ENCODE measurements around the gene CHST8. TPM values are rescaled to one million over a fixed set of nuclear protein-coding genes. Genes with fewer than 3 reads are reported as not detected.

CHST8 gene
- total RNA-seq, 1 experiment from 2014 or later, result not detected

GRCh38 chr19:33622505-33622808, 704 bp downstream of the CHST8 start:
- H3K4me3 ChIP-seq, result no peak overlapping the region

GRCh38 chr19:33622809-33623511, 1.2 kb downstream of the CHST8 start:
- no TSS peak for BruUV-seq (replicated peaks)
- CTCF ChIA-PET, result no interaction called here
- Histone ChIP-seq H3K36me3 (ENCODE audit: low read depth) (no peaks in the 10 kb centered on the region), H3K79me2 (ENCODE audit: low read depth) (no peaks in the 10 kb centered on the region), H3K9me2 (ENCODE audit: insufficient read depth) (no peaks in the 10 kb centered on the region), H3K9me3 (ENCODE audit: insufficient read depth, low read depth) (no peaks in the 10 kb centered on the region), H4K20me1 (ENCODE audit: insufficient read depth) (no peaks in the 10 kb centered on the region), H3F3A (ENCODE audit: insufficient read depth, low read depth) (no peaks in the 10 kb centered on the region), H3K4me3 (no peak overlapping the region), H2AFZ (no peak overlapping the region), H3K4me1 (replicated peaks; ENCODE audit: insufficient read depth) (no peaks in the 10 kb centered on the region), H3K27me3 (ENCODE audit: insufficient read depth, low read depth) (peaks cover 70% of the 10 kb centered on the region), H3K4me2 (no peak overlapping the region), H3K27ac (no peak overlapping the region)
- intact Hi-C loops (cut with micrococcal nuclease; ENCODE audit: unreplicated experiment), result no loop called here
- no peak for TF ChIP-seq CTCF (conservative IDR thresholded peaks at IDR 0.05)
- TF ChIP-seq EZH2 (IDR thresholded peaks at IDR 0.05; ENCODE audit: low read depth), result no peak
- no peak for DNase-seq
- POLR2A ChIA-PET (ENCODE audit: unreplicated experiment), result no interaction called here

More at GRCh38 chr19:33622505-33622808, 704 bp downstream of the CHST8 start:
- peaks cover 70% of the 10 kb centered on the region for H3K27me3 ChIP-seq (ENCODE audit: insufficient read depth, low read depth)
- H3K9me3 ChIP-seq (ENCODE audit: insufficient read depth, low read depth), result no peaks in the 10 kb centered on the region
- H4K20me1 ChIP-seq (ENCODE audit: insufficient read depth), result no peaks in the 10 kb centered on the region
- TF ChIP-seq CTCF (conservative IDR thresholded peaks at IDR 0.05) (no peak), EZH2 (IDR thresholded peaks at IDR 0.05; ENCODE audit: low read depth) (no peak)
- no TSS peak for BruUV-seq (replicated peaks)
- H3K36me3 ChIP-seq (ENCODE audit: low read depth), result no peaks in the 10 kb centered on the region
- no peaks in the 10 kb centered on the region for H3K4me1 ChIP-seq (replicated peaks; ENCODE audit: insufficient read depth)
- H3K9me2 ChIP-seq (ENCODE audit: insufficient read depth), result no peaks in the 10 kb centered on the region
- H2AFZ ChIP-seq, result no peak overlapping the region
- H3F3A ChIP-seq (ENCODE audit: insufficient read depth, low read depth), result no peaks in the 10 kb centered on the region
- no peak overlapping the region for H3K4me2 ChIP-seq
- H3K27ac ChIP-seq, result no peak overlapping the region
- CTCF ChIA-PET, result no interaction called here
- intact Hi-C loops (cut with micrococcal nuclease; ENCODE audit: unreplicated experiment), result no loop called here
- H3K79me2 ChIP-seq (ENCODE audit: low read depth), result no peaks in the 10 kb centered on the region
- POLR2A ChIA-PET (ENCODE audit: unreplicated experiment), result no interaction called here
- DNase-seq, result no peak

- CTCF ChIA-PET, result interaction anchor here (0.7 kb wide), 1 partner anchor 465 kb away, joined by 3 read pairs; no protein-coding TSS in a partner anchor
- H3K27me3 ChIP-seq (ENCODE audit: insufficient read depth, low read depth), result peaks cover 71% of the 10 kb centered on the region
- intact Hi-C loops (cut with micrococcal nuclease; ENCODE audit: unreplicated experiment), result no loop called here
- no peak overlapping the region for H3K4me3 ChIP-seq
- BruUV-seq (replicated peaks), result no TSS peak
- no peaks in the 10 kb centered on the region for H3K9me2 ChIP-seq (ENCODE audit: insufficient read depth)
- H3K79me2 ChIP-seq (ENCODE audit: low read depth), result no peaks in the 10 kb centered on the region
- H2AFZ ChIP-seq, result no peak overlapping the region
- no peaks in the 10 kb centered on the region for H3F3A ChIP-seq (ENCODE audit: insufficient read depth, low read depth)
- H4K20me1 ChIP-seq (ENCODE audit: insufficient read depth), result no peaks in the 10 kb centered on the region
- H3K4me2 ChIP-seq, result no peak overlapping the region
- TF ChIP-seq EZH2 (IDR thresholded peaks at IDR 0.05; ENCODE audit: low read depth) (no peak), CTCF (conservative IDR thresholded peaks at IDR 0.05) (no peak)
- H3K9me3 ChIP-seq (ENCODE audit: insufficient read depth, low read depth), result no peaks in the 10 kb centered on the region
- POLR2A ChIA-PET (ENCODE audit: unreplicated experiment), result interaction anchor here (0.6 to 0.7 kb wide), 2 partner anchors 169 to 1516 kb away, joined by 4 to 6 read pairs; no protein-coding TSS in a partner anchor
- H3K4me1 ChIP-seq (replicated peaks; ENCODE audit: insufficient read depth), result no peaks in the 10 kb centered on the region
- no peaks in the 10 kb centered on the region for H3K36me3 ChIP-seq (ENCODE audit: low read depth)
- H3K27ac ChIP-seq, result no peak overlapping the region
- no peak for DNase-seq
These were observed 2.8 kb downstream of the CHST8 start for GRCh38 chr19:33624586-33624985.
